Memory B cell (primary cell): ENCODE data around the gene CACNA1H.

Source experiments
- ATAC-seq: fragments of 150-1000 bp; cut with Tn5 transposase; 2 replicates; pipeline ENCODE4 v1.10.0; 2021; ENCODE audit warnings: low read depth, mild to moderate bottlenecking, moderate library complexity
- DNase-seq, 2 donors: peaks; one replicate each; pipeline ENCODE4 v3.0.0; 2022; ENCODE audit warnings: low spot score in 2 of 2
- H3K27ac Mint-ChIP-seq: one replicate; pipeline ENCODE4 v1.8.0; 2022; ENCODE audit warnings: mild to moderate bottlenecking, moderate library complexity, mixed read lengths
- H3K27me3 Mint-ChIP-seq: one replicate; pipeline ENCODE4 v1.8.0; 2022; ENCODE audit warnings: mixed read lengths
- H3K36me3 Mint-ChIP-seq: one replicate; pipeline ENCODE4 v1.8.0; 2022; ENCODE audit warnings: mild to moderate bottlenecking, mixed read lengths
- H3K4me1 Mint-ChIP-seq: one replicate; pipeline ENCODE4 v1.8.0; 2022; ENCODE audit warnings: mixed read lengths
- H3K4me3 Mint-ChIP-seq: one replicate; pipeline ENCODE4 v1.8.0; 2022; ENCODE audit warnings: mild to moderate bottlenecking, moderate library complexity, mixed read lengths
- H3K9me3 Mint-ChIP-seq: one replicate; pipeline ENCODE4 v1.8.0; 2022; ENCODE audit warnings: mixed read lengths

The CACNA1H gene

GRCh38 chr16:1142911-1143310 is 10.0 kb upstream of the CACNA1H start:
- no peaks in the 10 kb centered on the region for H3K36me3 Mint-ChIP-seq
- no peaks in the 10 kb centered on the region for H3K4me1 Mint-ChIP-seq
- DNase-seq (no peak), ATAC-seq (no peak)
- H3K9me3 Mint-ChIP-seq = peaks cover 2% of the 10 kb centered on the region
- H3K4me3 Mint-ChIP-seq = no peak overlapping the region
- H3K27ac Mint-ChIP-seq = no peak overlapping the region
- peaks cover 11% of the 10 kb centered on the region for H3K27me3 Mint-ChIP-seq

DNA sequence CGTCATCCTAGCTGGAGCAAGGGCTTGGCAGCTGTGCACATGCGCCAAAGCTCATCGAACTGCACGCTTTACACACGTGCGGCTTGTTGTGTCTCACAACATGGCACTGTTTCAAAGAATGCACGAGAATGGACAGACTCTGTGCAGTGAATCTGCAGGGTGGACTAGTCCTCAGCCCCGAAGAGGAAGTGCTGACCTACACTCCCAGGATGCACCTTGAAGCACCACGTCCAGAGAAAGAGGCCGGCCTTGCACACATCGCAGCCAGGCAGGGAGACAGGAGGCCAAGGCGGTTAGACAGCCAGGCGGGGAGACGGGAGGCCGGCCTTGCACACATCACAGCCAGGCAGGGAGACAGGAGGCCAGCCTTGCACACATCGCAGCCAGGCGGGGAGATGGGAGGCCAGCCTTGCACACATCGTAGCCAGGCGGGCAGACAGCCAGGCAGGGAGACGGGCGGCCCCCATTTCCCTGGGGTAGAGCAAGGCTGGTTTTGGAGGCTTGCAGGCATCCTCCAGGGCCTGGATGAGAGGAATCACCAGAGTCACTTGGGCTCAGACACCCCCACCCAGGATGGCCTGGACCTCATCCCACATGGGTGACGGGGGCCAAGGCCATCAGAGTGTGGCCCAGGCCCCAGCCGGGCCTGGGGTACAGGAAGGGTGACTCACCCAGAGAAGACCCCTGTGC is 9.0 kb upstream of the CACNA1H start:
- Mint-ChIP-seq H3K4me3 (no peak overlapping the region), H3K27ac (no peak overlapping the region), H3K36me3 (no peaks in the 10 kb centered on the region), H3K27me3 (peaks cover 10% of the 10 kb centered on the region), H3K9me3 (peaks cover under 1% of the 10 kb centered on the region), H3K4me1 (no peaks in the 10 kb centered on the region)
- no peak for DNase-seq
- ATAC-seq = no peak

DNA sequence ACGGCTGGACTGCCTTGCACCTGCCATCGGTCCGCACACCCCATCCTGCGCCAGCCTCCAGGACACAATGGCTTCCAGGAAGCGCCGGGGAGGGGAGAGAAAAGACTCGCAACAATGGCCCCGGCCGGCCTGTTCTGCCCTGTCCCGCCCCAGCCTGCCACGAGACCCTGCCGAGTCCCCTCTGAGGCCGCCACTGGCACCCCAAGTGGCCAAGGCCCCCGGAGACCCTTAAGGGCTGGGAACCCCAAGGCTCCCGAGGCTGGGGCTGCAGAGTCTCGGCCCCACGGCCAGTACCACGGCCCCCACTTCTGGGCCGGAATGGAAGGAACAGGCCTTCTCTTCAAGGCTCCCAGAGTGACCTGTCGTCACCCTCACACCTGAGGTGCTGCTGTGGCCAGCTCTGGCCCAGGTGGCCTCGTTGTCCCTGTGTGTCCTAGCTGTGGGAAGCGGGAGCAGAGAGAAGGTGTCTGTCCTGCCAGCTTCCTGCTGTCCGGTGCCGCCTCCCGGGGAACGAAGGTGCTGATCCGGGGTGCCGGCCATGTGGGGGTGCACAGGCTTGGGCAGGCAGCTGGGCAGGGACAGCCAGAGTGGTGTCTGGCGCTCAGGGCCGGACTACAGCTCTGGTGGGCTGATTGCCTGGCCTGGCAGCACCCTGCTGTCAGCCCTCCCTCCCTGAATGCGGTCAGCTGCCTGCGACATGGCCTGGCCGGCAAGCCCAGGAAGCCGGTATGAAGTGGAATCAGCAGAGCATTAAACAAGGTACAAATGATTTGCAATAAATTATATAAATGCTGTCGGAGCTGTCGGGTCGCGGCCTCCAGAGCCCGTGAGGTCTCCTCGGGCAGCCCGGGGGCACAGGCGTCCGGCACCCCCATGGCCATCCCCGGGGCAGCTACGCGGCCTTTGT is 8.2 kb upstream of the CACNA1H start:
- H3K4me1 Mint-ChIP-seq = no peaks in the 10 kb centered on the region

GRCh38 chr16:1145383-1146100 is 7.4 kb upstream of the CACNA1H start:
- peaks cover 8% of the 10 kb centered on the region for H3K27me3 Mint-ChIP-seq
- DNase-seq = no peak
- H3K27ac Mint-ChIP-seq = no peak overlapping the region
- no peaks in the 10 kb centered on the region for H3K4me1 Mint-ChIP-seq
- no peaks in the 10 kb centered on the region for H3K36me3 Mint-ChIP-seq
- ATAC-seq = no peak
- no peak overlapping the region for H3K4me3 Mint-ChIP-seq
- H3K9me3 Mint-ChIP-seq = no peaks in the 10 kb centered on the region

More for the DNA sequence above, 8.2 kb upstream of the CACNA1H start:
- no peak for ATAC-seq
- peaks cover 9% of the 10 kb centered on the region for H3K27me3 Mint-ChIP-seq
- no peaks in the 10 kb centered on the region for H3K9me3 Mint-ChIP-seq
- no peak overlapping the region for H3K4me3 Mint-ChIP-seq
- H3K27ac Mint-ChIP-seq = no peak overlapping the region
- DNase-seq = no peak
- no peaks in the 10 kb centered on the region for H3K36me3 Mint-ChIP-seq

- Mint-ChIP-seq H3K27ac (no peak overlapping the region), H3K36me3 (no peaks in the 10 kb centered on the region), H3K27me3 (peaks cover 7% of the 10 kb centered on the region), H3K4me3 (no peak overlapping the region), H3K4me1 (no peaks in the 10 kb centered on the region), H3K9me3 (no peaks in the 10 kb centered on the region)
- ATAC-seq (no peak), DNase-seq (no peak)
Observed at GRCh38 chr16:1146409-1146808, 6.5 kb upstream of the CACNA1H start.

DNA sequence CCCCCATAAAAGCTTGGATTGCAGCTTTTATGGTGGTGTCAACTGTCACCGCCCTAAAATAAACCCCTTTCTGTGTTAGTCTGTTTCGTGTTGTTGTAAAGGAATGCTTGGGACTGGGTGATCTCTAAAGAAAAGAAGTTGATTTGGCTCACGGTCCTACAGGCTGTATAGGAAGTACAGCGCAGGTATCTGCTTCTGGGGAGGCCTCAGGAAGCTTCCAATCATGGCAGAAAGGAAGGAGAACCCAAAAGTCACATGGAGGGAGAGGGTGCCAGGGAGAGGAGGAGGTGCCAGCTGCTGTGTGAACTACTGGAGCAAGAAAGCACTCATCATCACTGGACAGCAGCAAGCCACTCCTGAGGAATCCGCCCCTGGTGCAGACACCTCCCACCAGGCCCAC is 5.9 kb upstream of the CACNA1H start:
- no peak overlapping the region for H3K27ac Mint-ChIP-seq
- H3K36me3 Mint-ChIP-seq = no peaks in the 10 kb centered on the region
- no peaks in the 10 kb centered on the region for H3K9me3 Mint-ChIP-seq
- no peak overlapping the region for H3K4me3 Mint-ChIP-seq
- ATAC-seq (no peak), DNase-seq (no peak)
- peaks cover 7% of the 10 kb centered on the region for H3K27me3 Mint-ChIP-seq
- no peaks in the 10 kb centered on the region for H3K4me1 Mint-ChIP-seq

DNA sequence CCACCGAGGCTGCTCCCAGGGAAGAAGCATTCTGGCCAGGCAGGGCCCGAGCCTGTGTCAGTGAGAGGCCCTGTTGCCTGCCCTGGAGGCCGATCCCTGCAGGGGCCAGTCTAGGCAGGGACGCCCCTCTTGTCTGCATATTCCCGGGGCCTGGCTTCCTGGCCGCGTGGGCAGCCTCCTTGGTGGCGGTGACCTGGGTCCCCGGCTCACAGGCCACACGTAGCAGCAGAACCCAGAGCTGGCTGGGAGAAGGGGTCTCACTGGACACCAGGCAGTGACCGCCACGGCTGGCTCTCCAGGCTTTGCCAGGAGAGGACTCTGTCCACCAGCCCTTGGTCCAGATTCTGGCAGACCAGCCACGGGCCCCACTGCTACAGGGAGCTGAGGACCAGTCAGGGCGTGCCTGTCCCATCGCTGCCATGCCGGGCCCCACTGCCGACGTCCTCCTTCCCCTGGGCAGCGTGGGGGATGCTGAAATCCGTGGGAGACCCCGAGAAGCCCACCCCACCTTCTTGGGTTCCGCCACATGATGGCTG is 3.7 kb upstream of the CACNA1H start:
- no peak overlapping the region for H3K27ac Mint-ChIP-seq
- ATAC-seq (no peak), DNase-seq (no peak)
- H3K27me3 Mint-ChIP-seq = peaks cover 6% of the 10 kb centered on the region
- no peaks in the 10 kb centered on the region for H3K9me3 Mint-ChIP-seq
- no peak overlapping the region for H3K4me3 Mint-ChIP-seq
- H3K36me3 Mint-ChIP-seq = no peaks in the 10 kb centered on the region
- H3K4me1 Mint-ChIP-seq = no peaks in the 10 kb centered on the region

DNA sequence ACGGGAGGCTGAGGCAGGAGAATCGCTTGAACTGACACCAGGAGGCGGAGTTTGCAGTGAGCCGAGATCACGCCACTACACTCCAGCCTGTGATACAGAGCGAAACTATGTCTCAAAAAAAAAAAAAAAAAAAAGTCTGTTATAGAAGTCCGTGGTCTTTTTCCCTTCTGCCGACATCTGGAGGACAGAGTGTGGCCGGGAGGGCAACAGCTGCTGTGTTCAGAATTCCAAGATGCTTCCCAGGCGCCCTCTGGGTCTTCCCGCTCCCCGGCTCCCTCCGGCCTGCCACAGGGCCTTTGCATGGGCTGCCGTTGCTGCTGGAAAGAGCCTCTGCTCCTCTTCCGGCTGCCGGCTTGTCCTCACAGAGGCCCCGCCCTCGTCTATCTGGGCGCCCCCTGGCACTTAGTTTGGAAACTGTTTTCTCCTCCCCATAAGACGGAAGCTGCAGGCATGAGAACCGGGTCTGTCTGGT is 2.4 kb upstream of the CACNA1H start:
- no peak overlapping the region for H3K4me3 Mint-ChIP-seq
- no peak overlapping the region for H3K27ac Mint-ChIP-seq
- no peaks in the 10 kb centered on the region for H3K4me1 Mint-ChIP-seq
- no peaks in the 10 kb centered on the region for H3K36me3 Mint-ChIP-seq
- no peaks in the 10 kb centered on the region for H3K9me3 Mint-ChIP-seq
- no peak for DNase-seq
- H3K27me3 Mint-ChIP-seq = peaks cover 9% of the 10 kb centered on the region
- no peak for ATAC-seq

DNA sequence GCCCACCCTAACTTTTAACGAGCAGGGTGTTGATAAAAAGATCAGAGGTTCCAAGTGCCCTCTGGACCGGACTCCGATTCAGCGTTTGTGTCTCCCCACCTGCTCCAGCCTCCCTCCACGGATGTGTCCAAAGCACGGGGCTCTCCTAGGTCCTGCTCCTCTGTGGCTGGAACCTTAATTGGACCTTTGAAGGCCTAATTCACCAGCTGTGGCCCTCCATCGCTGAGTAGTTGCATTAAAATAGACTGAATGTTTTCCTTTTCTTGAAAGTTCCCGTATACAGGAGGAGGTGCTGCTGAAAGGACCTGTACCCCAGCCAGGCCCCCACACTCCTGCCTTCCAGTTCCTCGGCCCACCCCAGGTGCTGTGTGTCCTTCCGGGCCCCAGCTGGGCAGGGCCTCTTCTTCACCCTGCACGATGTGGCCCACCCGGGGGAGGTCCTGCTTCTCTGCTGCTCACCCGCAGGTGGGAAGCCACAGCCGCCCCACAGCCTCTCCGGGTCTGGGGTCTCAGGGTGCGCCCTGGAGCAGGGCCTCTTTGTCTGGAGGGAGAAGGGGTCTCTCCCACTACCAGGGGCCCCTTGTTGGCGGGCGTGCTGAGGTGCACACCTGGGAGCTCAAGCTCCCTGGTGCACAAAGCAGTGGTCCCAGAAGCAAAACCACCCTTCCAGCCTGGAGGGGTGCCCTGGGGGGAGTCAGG is 1.3 kb upstream of the CACNA1H start:
- Mint-ChIP-seq H3K36me3 (no peaks in the 10 kb centered on the region), H3K27ac (no peak overlapping the region), H3K4me1 (no peaks in the 10 kb centered on the region), H3K27me3 (peaks cover 10% of the 10 kb centered on the region), H3K4me3 (peak overlapping the region; percentile 8), H3K9me3 (no peaks in the 10 kb centered on the region)
- DNase-seq (no peak), ATAC-seq (no peak)

DNA sequence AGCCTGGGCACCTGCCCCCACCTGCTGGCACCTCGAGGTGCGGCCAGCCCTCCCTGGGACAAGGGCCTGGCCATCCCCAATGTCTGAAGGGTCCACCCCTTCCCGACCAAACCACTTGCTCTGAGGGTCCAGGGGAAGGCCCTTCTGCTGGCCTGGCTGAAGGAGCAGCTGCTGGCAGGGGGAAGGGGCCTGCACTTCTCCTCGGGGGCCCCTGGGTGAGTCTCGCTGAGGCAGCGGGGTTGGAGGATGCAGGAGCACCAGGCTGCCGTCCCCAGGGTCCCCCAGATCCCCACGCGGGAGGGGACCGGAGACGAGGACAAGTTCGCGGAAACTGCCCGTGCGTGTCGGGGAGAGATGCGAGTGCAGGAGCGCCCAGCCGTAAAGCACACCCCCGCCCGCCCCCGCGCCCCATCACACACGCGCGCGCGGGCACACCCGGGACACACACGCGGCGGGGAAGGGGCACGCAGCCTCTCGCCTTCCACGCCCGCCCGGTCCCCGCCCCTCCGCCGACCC is 725 bp upstream of the CACNA1H start:
- ATAC-seq (peak; percentile 67), DNase-seq (peak in 1 of 2 donors; percentile 41)
- H3K27me3 Mint-ChIP-seq = peaks cover 10% of the 10 kb centered on the region
- H3K9me3 Mint-ChIP-seq = no peaks in the 10 kb centered on the region
- H3K27ac Mint-ChIP-seq = no peak overlapping the region
- H3K4me3 Mint-ChIP-seq = peak overlapping the region; percentile 68
- H3K4me1 Mint-ChIP-seq = no peaks in the 10 kb centered on the region
- no peaks in the 10 kb centered on the region for H3K36me3 Mint-ChIP-seq

GRCh38 chr16:1153480-1154160 is 714 bp downstream of the CACNA1H start:
- H3K4me3 Mint-ChIP-seq = no peak overlapping the region
- H3K4me1 Mint-ChIP-seq = no peaks in the 10 kb centered on the region
- peaks cover 10% of the 10 kb centered on the region for H3K27me3 Mint-ChIP-seq
- no peaks in the 10 kb centered on the region for H3K36me3 Mint-ChIP-seq
- ATAC-seq = no peak
- H3K27ac Mint-ChIP-seq = no peak overlapping the region
- no peaks in the 10 kb centered on the region for H3K9me3 Mint-ChIP-seq
- DNase-seq = no peak

- H3K27me3 Mint-ChIP-seq = peaks cover 11% of the 10 kb centered on the region
- no peak overlapping the region for H3K4me3 Mint-ChIP-seq
- H3K9me3 Mint-ChIP-seq = no peaks in the 10 kb centered on the region
- no peak overlapping the region for H3K27ac Mint-ChIP-seq
- DNase-seq = no peak
- no peaks in the 10 kb centered on the region for H3K4me1 Mint-ChIP-seq
- ATAC-seq = no peak
- H3K36me3 Mint-ChIP-seq = no peaks in the 10 kb centered on the region
Observed at GRCh38 chr16:1154291-1154886, 1.5 kb downstream of the CACNA1H start.
